A549 (cell line): ENCODE results near the gene SYTL1.

ENCODE experiments used
- CHD2 ChIP-seq: fragments of 150-350 bp; IDR thresholded peaks from 2 replicates; pipeline ENCODE4 v1.6.1; 2014; ENCODE audit warnings: low read length; ENCODE audit not compliant: partially characterized antibody
- CTCF ChIP-seq: fragments of >200 bp; sonication (Bioruptor Twin); formaldehyde crosslinking; IDR thresholded peaks from 3 replicates; pipeline ENCODE4 v1.5.1; 2016
- E2F6 ChIP-seq: IDR thresholded peaks from 2 replicates; pipeline ENCODE4 v1.6.1; 2012; ENCODE audit warnings: low read depth, borderline replicate concordance
- EP300 ChIP-seq, 2 experiments: fragments of >200 bp; sonication (Bioruptor Twin); formaldehyde crosslinking; IDR thresholded peaks; 2 replicates in 1 of 2; 3 replicates in 1 of 2; pipeline ENCODE4 v1.6.1; 2016 to 2017
- HDAC2 ChIP-seq: fragments of 200-600 bp; sonication (generic); IDR thresholded peaks from 2 replicates; pipeline ENCODE4 v1.6.1; 2016
- PHF8 ChIP-seq: fragments of 200-600 bp; sonication (generic); IDR thresholded peaks from 2 replicates; pipeline ENCODE4 v1.6.1; 2016; ENCODE audit warnings: low read depth, mild to moderate bottlenecking, antibody characterized with exemption, moderate library complexity, borderline replicate concordance
- POLR2A ChIP-seq: IDR thresholded peaks from 2 replicates; pipeline ENCODE4 v1.6.1; 2012; ENCODE audit warnings: mild to moderate bottlenecking, low read length
- REST ChIP-seq: fragments of 200-600 bp; sonication (generic); IDR thresholded peaks from 2 replicates; pipeline ENCODE4 v1.6.1; 2016; ENCODE audit warnings: antibody characterized with exemption, mild to moderate bottlenecking, moderate library complexity
- RFX5 ChIP-seq: fragments of 450-650 bp; IDR thresholded peaks from 2 replicates; pipeline ENCODE4 v1.7.1; 2014; ENCODE audit warnings: antibody characterized with exemption, mild to moderate bottlenecking, moderate library complexity
- SMC3 ChIP-seq: fragments of >200 bp; sonication (Bioruptor Twin); formaldehyde crosslinking; IDR thresholded peaks from 3 replicates; pipeline ENCODE4 v1.6.1; 2018; ENCODE audit warnings: inconsistent platforms
- TP53 ChIP-seq: fragments of 250-450 bp; sonication (Bioruptor Pico); IDR thresholded peaks from 2 replicates; pipeline ENCODE4 v1.5.0; 2021; ENCODE audit warnings: mild to moderate bottlenecking, moderate library complexity
- TF ChIP-seq, protein P1 (sequence below): IDR thresholded peaks from 2 replicates; pipeline ENCODE4 v1.6.1; 2012
- TF ChIP-seq, protein P2 (sequence below): IDR thresholded peaks from 2 replicates; pipeline ENCODE4 v1.6.1; 2012
- TF ChIP-seq, protein P3 (sequence below): fragments of 150-350 bp; IDR thresholded peaks from 2 replicates; pipeline ENCODE4 v1.6.1; 2014; ENCODE audit warnings: low read depth, mild to moderate bottlenecking, low read length

DNA sequence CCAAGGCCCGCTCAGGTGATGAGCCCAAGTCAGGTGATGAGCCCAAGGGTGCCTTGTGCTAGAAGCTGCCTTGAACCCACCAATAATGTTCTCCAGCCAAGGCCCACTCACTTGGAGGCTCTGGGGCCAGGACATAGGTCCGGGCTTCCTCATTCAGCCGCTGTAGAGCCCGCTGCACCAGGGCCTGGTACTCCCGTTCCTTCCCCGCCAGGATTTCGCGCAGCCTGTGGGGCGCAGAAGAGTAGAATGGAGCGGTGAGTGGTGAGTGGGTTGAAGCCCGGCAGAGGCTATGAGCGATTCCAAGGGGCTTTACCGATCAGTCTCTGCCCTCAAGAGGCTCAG lies 14.4 kb downstream of the SYTL1 start:
- TF ChIP-seq REST: no peak
- TF ChIP-seq CTCF: no peak
- no peak for TF ChIP-seq E2F6
- no peak for TF ChIP-seq POLR2A
- no peak for TF ChIP-seq RFX5
- TF ChIP-seq, protein P1, sequence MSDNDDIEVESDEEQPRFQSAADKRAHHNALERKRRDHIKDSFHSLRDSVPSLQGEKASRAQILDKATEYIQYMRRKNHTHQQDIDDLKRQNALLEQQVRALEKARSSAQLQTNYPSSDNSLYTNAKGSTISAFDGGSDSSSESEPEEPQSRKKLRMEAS: no peak
- TF ChIP-seq, protein P2, sequence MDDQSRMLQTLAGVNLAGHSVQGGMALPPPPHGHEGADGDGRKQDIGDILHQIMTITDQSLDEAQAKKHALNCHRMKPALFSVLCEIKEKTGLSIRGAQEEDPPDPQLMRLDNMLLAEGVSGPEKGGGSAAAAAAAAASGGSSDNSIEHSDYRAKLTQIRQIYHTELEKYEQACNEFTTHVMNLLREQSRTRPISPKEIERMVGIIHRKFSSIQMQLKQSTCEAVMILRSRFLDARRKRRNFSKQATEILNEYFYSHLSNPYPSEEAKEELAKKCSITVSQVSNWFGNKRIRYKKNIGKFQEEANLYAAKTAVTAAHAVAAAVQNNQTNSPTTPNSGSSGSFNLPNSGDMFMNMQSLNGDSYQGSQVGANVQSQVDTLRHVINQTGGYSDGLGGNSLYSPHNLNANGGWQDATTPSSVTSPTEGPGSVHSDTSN: no peak
- TF ChIP-seq SMC3: no peak
- no peak for TF ChIP-seq PHF8
- TF ChIP-seq EP300 (IDR thresholded peaks at IDR 0.05): no peak
- TF ChIP-seq HDAC2: no peak
- TF ChIP-seq, protein P3, sequence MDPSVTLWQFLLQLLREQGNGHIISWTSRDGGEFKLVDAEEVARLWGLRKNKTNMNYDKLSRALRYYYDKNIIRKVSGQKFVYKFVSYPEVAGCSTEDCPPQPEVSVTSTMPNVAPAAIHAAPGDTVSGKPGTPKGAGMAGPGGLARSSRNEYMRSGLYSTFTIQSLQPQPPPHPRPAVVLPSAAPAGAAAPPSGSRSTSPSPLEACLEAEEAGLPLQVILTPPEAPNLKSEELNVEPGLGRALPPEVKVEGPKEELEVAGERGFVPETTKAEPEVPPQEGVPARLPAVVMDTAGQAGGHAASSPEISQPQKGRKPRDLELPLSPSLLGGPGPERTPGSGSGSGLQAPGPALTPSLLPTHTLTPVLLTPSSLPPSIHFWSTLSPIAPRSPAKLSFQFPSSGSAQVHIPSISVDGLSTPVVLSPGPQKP: no peak
- TF ChIP-seq CHD2: no peak
- TF ChIP-seq TP53 (CRISPR knock-in tag): no peak
